WERI-Rb-1 (cell line): ENCODE data around the gene C19orf18.
"Not testable (repeated sequence)": the region's sequence is repeated elsewhere in the genome, so short reads cannot be mapped to it uniquely, and the experiment has no call there.

Experiments used
- DNase-seq: peaks from one replicate; pipeline ENCODE4 v3.0.0-alpha.2; 2020
- H3K27ac ChIP-seq: fragments of 250-450 bp; sonication (Bioruptor Pico); 2 replicates; pipeline ENCODE4 v1.5.1; 2020; ENCODE audit warnings: mild to moderate bottlenecking, moderate library complexity
- H3K27me3 ChIP-seq: fragments of 250-450 bp; sonication (Bioruptor Pico); 2 replicates; pipeline ENCODE4 v1.5.1; 2021; ENCODE audit warnings: mild to moderate bottlenecking, low read depth, moderate library complexity; ENCODE audit not compliant: insufficient read depth, severe bottlenecking
- H3K36me3 ChIP-seq: fragments of 250-450 bp; sonication (Bioruptor Pico); 2 replicates; pipeline ENCODE4 v1.5.1; 2020; ENCODE audit warnings: mild to moderate bottlenecking, moderate library complexity
- H3K4me3 ChIP-seq: 2 replicates; pipeline ENCODE4 v1.5.1; 2011; ENCODE audit warnings: low read depth, mild to moderate bottlenecking, control low read depth, low read length
- H3K9me3 ChIP-seq: fragments of 250-450 bp; sonication (Bioruptor Pico); 2 replicates; pipeline ENCODE4 v1.5.1; 2021; ENCODE audit warnings: mild to moderate bottlenecking, moderate library complexity; ENCODE audit not compliant: severe bottlenecking
- CTCF ChIP-seq: IDR thresholded peaks from 2 replicates; pipeline ENCODE4 v1.5.1; 2011; ENCODE audit warnings: low read depth, mild to moderate bottlenecking, control low read depth, inconsistent platforms, low read length

Gene C19orf18

GRCh38 chr19:58010507-58010906, 36.2 kb upstream of the C19orf18 start:
- Histone ChIP-seq H3K36me3 (peaks cover 21% of the 10 kb centered on the region), H3K4me3 (peak overlapping the region; percentile 85), H3K27ac (peak overlapping the region; percentile 90; the same call in 1 of the 2 replicates), H3K27me3 (no peaks in the 10 kb centered on the region), H3K9me3 (no peaks in the 10 kb centered on the region)
- no peak for DNase-seq
- TF ChIP-seq CTCF: no peak

- peak overlapping the region; percentile 85 for H3K4me3 ChIP-seq
- no peaks in the 10 kb centered on the region for H3K9me3 ChIP-seq
- peak; percentile 95 for DNase-seq
- H3K27ac ChIP-seq: peak overlapping the region; percentile 90
- TF ChIP-seq CTCF: no peak
- no peaks in the 10 kb centered on the region for H3K27me3 ChIP-seq
- peaks cover 28% of the 10 kb centered on the region for H3K36me3 ChIP-seq
Observed at GRCh38 chr19:58009666-58010301, 35.5 kb upstream of the C19orf18 start.

GRCh38 chr19:58009301-58009665, 34.9 kb upstream of the C19orf18 start:
- DNase-seq: no peak
- Histone ChIP-seq H3K4me3 (peak overlapping the region; percentile 85), H3K27ac (peak overlapping the region; percentile 90), H3K9me3 (no peaks in the 10 kb centered on the region), H3K36me3 (peaks cover 33% of the 10 kb centered on the region), H3K27me3 (no peaks in the 10 kb centered on the region)
- no peak for TF ChIP-seq CTCF

GRCh38 chr19:58008877-58009276, 34.5 kb upstream of the C19orf18 start:
- Histone ChIP-seq H3K27ac (peak overlapping the region; percentile 90), H3K36me3 (peaks cover 37% of the 10 kb centered on the region), H3K4me3 (peak overlapping the region; percentile 85)
- peak; percentile 65 for DNase-seq
- not testable (repeated sequence) for H3K9me3 ChIP-seq, H3K27me3 ChIP-seq

- no peak overlapping the region for H3K27ac ChIP-seq
- H3K27me3 ChIP-seq: no peaks in the 10 kb centered on the region
- no peak overlapping the region for H3K4me3 ChIP-seq
- H3K9me3 ChIP-seq: no peaks in the 10 kb centered on the region
- peak; percentile 42 for DNase-seq
- H3K36me3 ChIP-seq: peaks cover 45% of the 10 kb centered on the region
- TF ChIP-seq CTCF: peak; percentile 59
Observed at GRCh38 chr19:58007285-58007684, 33.0 kb upstream of the C19orf18 start.

GRCh38 chr19:58003174-58003828, 29.0 kb upstream of the C19orf18 start:
- Histone ChIP-seq H3K9me3 (no peaks in the 10 kb centered on the region), H3K27ac (peak overlapping the region; percentile 96), H3K36me3 (peaks cover 76% of the 10 kb centered on the region), H3K4me3 (peak overlapping the region; percentile 99), H3K27me3 (no peaks in the 10 kb centered on the region)
- TF ChIP-seq CTCF: no peak
- DNase-seq: no peak
